HUES64 (cell line): ENCODE data around the gene LBX1. TPM values are rescaled to one million over a fixed set of nuclear protein-coding genes. Genes with fewer than 3 reads are reported as not detected.

Experiments used
- H3K27ac ChIP-seq: 2 replicates; pipeline ENCODE4 v1.7.0; 2013; ENCODE audit warnings: low read depth, low read length, inconsistent platforms
- H3K27me3 ChIP-seq: 2 replicates; pipeline ENCODE4 v1.6.1; 2013; ENCODE audit warnings: mild to moderate bottlenecking, low read length; ENCODE audit not compliant: insufficient read depth
- H3K36me3 ChIP-seq: 2 replicates; pipeline ENCODE4 v1.6.1; 2013; ENCODE audit warnings: mild to moderate bottlenecking, low read length; ENCODE audit not compliant: insufficient read depth
- H3K4me1 ChIP-seq: 2 replicates; pipeline ENCODE4 v1.6.1; 2013; ENCODE audit warnings: mild to moderate bottlenecking, low read length, moderate library complexity; ENCODE audit not compliant: insufficient read depth
- H3K4me3 ChIP-seq: 2 replicates; pipeline ENCODE4 v1.5.1; 2013; ENCODE audit warnings: mild to moderate bottlenecking, low read length, moderate library complexity
- H3K9ac ChIP-seq: 2 replicates; pipeline ENCODE4 v1.6.1; 2013; ENCODE audit warnings: mild to moderate bottlenecking, low read depth, low read length
- H3K9me3 ChIP-seq: 2 replicates; pipeline ENCODE4 v1.6.1; 2013; ENCODE audit warnings: low read depth, low read length; ENCODE audit not compliant: insufficient read depth
- WGBS: fragments of 150-250, 120-280 bp; methylation state at CpG from one replicate; pipeline ENCODE4 v1.1.7; 2013; ENCODE audit warnings: missing lambda C conversion rate; 5-methylcytosine and 5-hydroxymethylcytosine counted together
- polyA plus RNA-seq, 2 experiments: library from polyadenylated mRNA; stranded (reverse); fragments of 50-300 nt; gene quantifications; one replicate each; pipeline ENCODE4 v1.2.3, GENCODE V29; 2013

Gene LBX1, protein sequence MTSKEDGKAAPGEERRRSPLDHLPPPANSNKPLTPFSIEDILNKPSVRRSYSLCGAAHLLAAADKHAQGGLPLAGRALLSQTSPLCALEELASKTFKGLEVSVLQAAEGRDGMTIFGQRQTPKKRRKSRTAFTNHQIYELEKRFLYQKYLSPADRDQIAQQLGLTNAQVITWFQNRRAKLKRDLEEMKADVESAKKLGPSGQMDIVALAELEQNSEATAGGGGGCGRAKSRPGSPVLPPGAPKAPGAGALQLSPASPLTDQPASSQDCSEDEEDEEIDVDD
- polyA plus RNA-seq (2013, experiment 1 of 2): not detected
- not detected for polyA plus RNA-seq (2013, experiment 2 of 2)

- Histone ChIP-seq H3K9me3 (no peaks in the 10 kb centered on the region), H3K4me1 (peaks cover 10% of the 10 kb centered on the region; the same call in 1 of the 2 replicates), H3K4me3 (no peak within 1 kb of the TSS), H3K27me3 (peaks cover 100% of the 10 kb centered on the region), H3K9ac (no peak within 1 kb of the TSS), H3K36me3 (no peaks in the 10 kb centered on the region), H3K27ac (no peak within 1 kb of the TSS)
- WGBS: 1% methylated on average over 63 of the region's 63 CpGs
These were observed at the start of gene LBX1 for GRCh38 chr10:101229266-101230182. LBX1 (minus strand) TSS chr10:101229463; CDS start chr10:101228815, 648 bp downstream.

GRCh38 chr10:101273741-101274140 lies 44.5 kb upstream of the LBX1 start:
- H3K27me3 ChIP-seq: peaks cover 19% of the 10 kb centered on the region; the same call in 1 of the 2 replicates
- H3K4me1 ChIP-seq: no peaks in the 10 kb centered on the region
- H3K9ac ChIP-seq: no peak overlapping the region
- H3K36me3 ChIP-seq: no peaks in the 10 kb centered on the region
- 90% methylated on average over 4 of the region's 4 CpGs for WGBS
- H3K4me3 ChIP-seq: no peak overlapping the region
- H3K27ac ChIP-seq: no peak overlapping the region
- H3K9me3 ChIP-seq: no peaks in the 10 kb centered on the region

GRCh38 chr10:101273330-101273729 lies 44.1 kb upstream of the LBX1 start:
- no peaks in the 10 kb centered on the region for H3K36me3 ChIP-seq
- WGBS: 97% methylated on average over 10 of the region's 10 CpGs
- H3K27me3 ChIP-seq: peaks cover 18% of the 10 kb centered on the region; the same call in 1 of the 2 replicates
- H3K27ac ChIP-seq: no peak overlapping the region
- no peaks in the 10 kb centered on the region for H3K4me1 ChIP-seq
- no peak overlapping the region for H3K4me3 ChIP-seq
- no peak overlapping the region for H3K9ac ChIP-seq
- H3K9me3 ChIP-seq: no peaks in the 10 kb centered on the region

DNA sequence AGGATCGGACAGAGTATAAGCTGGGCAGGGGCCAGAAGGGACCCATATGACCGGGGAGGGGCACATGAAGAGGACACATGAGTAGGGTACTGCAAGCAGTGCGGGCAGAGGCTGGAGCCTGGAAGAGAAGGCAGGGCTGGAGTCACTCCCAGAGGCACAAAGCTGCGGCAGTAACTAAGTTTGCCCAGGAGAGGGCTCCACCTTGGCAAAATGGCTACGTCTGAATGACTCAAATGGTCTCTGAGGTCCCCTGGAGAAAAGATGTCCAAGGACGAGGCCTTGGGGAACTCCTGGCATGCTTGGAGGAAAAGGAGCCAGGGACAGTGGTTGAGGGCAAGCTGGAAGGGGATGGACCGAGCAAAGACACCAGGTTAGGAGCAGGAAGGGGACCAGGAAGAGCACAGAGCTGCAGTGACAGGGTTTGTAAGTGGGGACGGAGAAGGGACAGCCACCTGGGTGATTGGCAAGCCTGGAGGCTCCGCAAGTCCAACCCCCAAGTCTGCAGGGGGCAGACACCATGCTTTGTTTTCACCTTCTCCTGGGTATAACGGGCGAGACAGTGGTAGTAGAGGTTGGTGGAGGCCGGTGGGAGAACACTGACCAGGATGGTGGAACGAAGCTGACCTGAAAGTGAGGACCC lies 43.1 kb upstream of the LBX1 start:
- H3K9ac ChIP-seq: no peak overlapping the region
- no peaks in the 10 kb centered on the region for H3K36me3 ChIP-seq
- no peak overlapping the region for H3K27ac ChIP-seq
- H3K4me3 ChIP-seq: no peak overlapping the region
- peaks cover 18% of the 10 kb centered on the region; the same call in 1 of the 2 replicates for H3K27me3 ChIP-seq
- H3K4me1 ChIP-seq: peaks cover 6% of the 10 kb centered on the region
- 28% methylated on average over 11 of the region's 13 CpGs for WGBS
- no peaks in the 10 kb centered on the region for H3K9me3 ChIP-seq

DNA sequence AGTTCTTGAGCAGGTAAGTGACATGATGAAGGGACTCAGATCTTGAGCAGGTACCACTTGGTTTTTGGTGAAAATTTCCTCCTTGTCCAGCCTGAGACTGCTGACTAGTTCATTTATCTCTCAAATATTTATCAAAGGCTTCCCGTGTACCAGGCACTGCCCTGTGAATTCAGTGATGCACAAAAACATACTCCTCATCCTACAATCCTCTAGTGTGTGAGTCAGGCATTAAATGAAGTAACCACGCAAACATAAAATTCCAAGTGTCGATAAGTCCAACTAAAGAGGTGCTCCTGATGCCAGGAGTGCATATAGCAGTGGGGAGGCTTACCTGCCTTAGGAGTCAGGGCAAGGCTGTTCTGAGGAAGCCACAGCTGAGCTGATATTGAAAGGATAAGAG lies 41.5 kb upstream of the LBX1 start:
- 97% methylated on average over 3 of the region's 3 CpGs for WGBS
- Histone ChIP-seq H3K27ac (no peak overlapping the region), H3K4me1 (peaks cover 17% of the 10 kb centered on the region), H3K27me3 (peaks cover 6% of the 10 kb centered on the region; the same call in 1 of the 2 replicates), H3K36me3 (no peaks in the 10 kb centered on the region), H3K4me3 (no peak overlapping the region), H3K9ac (no peak overlapping the region), H3K9me3 (no peaks in the 10 kb centered on the region)

DNA sequence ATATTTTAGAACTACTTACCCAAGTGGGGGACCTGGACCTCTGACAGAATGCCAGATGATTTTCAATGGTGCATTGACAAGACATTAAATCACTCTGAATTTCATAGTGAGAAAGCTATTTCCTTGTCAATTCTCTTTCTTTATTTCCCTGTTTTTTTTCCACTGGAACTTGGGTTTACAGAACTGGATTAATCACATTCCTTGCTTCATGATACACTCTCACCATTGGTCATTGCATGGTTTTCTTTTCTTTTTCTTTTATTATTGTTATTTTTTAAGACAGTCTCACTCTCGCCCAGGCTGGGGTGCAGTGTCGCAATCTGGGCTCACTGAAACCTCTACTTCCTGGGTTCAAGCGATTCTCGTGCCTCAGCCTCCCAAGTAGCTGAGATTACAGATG lies 38.5 kb upstream of the LBX1 start:
- no peaks in the 10 kb centered on the region for H3K36me3 ChIP-seq
- no peaks in the 10 kb centered on the region for H3K9me3 ChIP-seq
- 95% methylated on average over 4 of the region's 4 CpGs for WGBS
- H3K27ac ChIP-seq: no peak overlapping the region
- no peak overlapping the region for H3K4me3 ChIP-seq
- H3K4me1 ChIP-seq: peaks cover 23% of the 10 kb centered on the region
- H3K27me3 ChIP-seq: peaks cover 19% of the 10 kb centered on the region
- no peak overlapping the region for H3K9ac ChIP-seq

DNA sequence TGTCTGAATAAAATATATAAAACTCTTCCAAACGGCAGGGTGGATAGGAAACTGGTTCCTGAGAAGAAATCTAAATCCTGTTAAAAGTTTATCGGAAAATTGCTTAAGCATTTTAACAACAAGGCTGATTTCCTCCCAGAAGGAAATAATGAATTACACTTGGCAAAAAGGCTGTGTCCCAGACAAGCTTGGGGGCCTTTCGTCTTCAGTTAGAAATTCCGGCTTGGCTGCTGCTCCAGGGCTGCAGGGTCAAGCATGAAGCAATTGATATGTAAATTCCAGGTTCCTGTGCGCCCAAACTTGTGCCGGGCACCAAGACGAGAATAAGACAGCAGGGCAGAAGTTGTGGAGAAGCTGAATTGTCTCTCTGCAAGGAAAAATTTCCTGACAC lies 38.0 kb upstream of the LBX1 start:
- H3K27ac ChIP-seq: no peak overlapping the region; the same call in 1 of the 2 replicates
- H3K27me3 ChIP-seq: peaks cover 23% of the 10 kb centered on the region
- H3K36me3 ChIP-seq: no peaks in the 10 kb centered on the region
- H3K9me3 ChIP-seq: no peaks in the 10 kb centered on the region
- H3K9ac ChIP-seq: no peak overlapping the region
- peaks cover 28% of the 10 kb centered on the region for H3K4me1 ChIP-seq
- no peak overlapping the region for H3K4me3 ChIP-seq
- 29% methylated on average over 7 of the region's 7 CpGs for WGBS

DNA sequence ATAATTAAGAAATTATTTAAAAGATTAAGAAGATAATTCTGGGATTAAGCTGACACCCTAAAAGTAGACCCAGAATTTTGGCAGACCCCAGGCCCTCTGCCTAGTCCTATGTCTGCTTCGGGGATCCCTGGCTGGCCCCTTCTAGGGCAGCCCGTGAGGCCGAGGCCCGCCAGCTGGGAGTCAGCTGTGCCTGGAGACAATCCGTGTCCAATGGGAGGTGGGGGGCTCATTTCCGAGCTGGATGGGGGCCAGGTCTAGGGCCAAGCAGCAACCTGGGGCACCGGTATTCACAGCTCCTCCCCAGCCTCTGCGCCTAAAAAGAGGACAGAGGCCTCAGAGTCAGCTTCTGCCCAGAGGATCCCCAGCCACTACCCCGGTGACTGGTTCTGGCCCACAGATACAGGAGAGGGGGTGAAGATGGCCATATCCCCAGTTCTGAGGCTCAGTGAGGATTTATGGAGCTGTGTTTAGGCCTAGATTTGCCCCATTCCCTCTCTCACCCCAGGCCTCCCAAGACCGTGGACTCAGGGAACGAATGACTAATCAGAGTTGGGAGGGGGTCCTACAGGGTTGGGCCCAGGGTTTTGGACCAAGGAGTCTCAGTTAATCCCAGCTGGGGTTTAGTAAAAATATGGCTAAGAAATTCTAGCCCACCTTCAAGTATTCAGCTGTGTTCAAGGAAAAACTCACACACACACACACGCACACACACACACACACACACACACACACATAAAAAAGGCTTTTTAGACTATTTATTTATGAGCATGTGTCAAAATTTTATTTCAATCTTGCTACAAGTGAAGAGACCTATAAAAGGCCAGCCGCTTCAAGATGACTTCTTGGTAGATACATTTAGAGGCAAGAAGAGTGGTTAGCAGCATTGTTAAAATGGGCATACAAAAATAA lies 37.4 kb upstream of the LBX1 start:
- H3K27me3 ChIP-seq: peaks cover 26% of the 10 kb centered on the region
- H3K4me3 ChIP-seq: no peak overlapping the region
- no peaks in the 10 kb centered on the region for H3K9me3 ChIP-seq
- WGBS: 46% methylated on average over 12 of the region's 13 CpGs
- no peak overlapping the region for H3K9ac ChIP-seq
- peaks cover 34% of the 10 kb centered on the region for H3K4me1 ChIP-seq
- H3K27ac ChIP-seq: no peak overlapping the region; the same call in 1 of the 2 replicates
- no peaks in the 10 kb centered on the region for H3K36me3 ChIP-seq

- Histone ChIP-seq H3K4me1 (peaks cover 52% of the 10 kb centered on the region), H3K36me3 (no peaks in the 10 kb centered on the region), H3K27me3 (peaks cover 32% of the 10 kb centered on the region), H3K4me3 (no peak overlapping the region), H3K27ac (no peak overlapping the region), H3K9me3 (no peaks in the 10 kb centered on the region), H3K9ac (no peak overlapping the region)
- WGBS: 70% methylated on average over 11 of the region's 11 CpGs
These were observed 34.0 kb upstream of the LBX1 start for GRCh38 chr10:101263150-101263752.

DNA sequence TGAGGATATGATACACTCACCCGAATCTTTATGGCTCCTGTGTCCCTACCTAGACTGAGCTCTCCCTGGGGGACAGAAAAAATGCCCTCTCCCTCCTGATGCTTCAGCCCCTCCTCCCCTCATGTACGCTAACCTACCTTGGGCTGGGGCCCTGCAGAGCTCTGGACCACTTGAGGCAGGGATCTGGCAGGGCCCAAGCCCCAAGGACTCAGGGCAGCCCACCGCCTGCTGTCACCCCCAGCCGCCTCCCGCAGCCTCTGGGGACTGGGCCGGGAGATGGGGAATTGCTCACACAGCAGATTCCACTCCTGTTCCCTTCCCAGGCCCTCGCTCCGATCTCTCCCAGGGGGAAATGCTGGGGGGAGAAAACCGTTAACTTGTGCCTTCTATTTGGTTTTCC lies 32.9 kb upstream of the LBX1 start:
- Histone ChIP-seq H3K4me1 (peaks cover 44% of the 10 kb centered on the region), H3K4me3 (no peak overlapping the region), H3K27ac (no peak overlapping the region), H3K27me3 (peaks cover 32% of the 10 kb centered on the region), H3K36me3 (no peaks in the 10 kb centered on the region), H3K9ac (no peak overlapping the region), H3K9me3 (no peaks in the 10 kb centered on the region)
- WGBS: 55% methylated on average over 7 of the region's 9 CpGs
